GM12878 (cell line): ENCODE results near the gene TUBB1. TPM values are rescaled to one million over a fixed set of nuclear protein-coding genes. Genes with fewer than 3 reads are reported as not detected.

Experiments
- ATAC-seq: fragments of 200-7000 bp; cut with Tn5 transposase; 3 replicates; pipeline ENCODE4 v1.9.1; 2020; ENCODE audit warnings: mild to moderate bottlenecking, moderate library complexity
- BruUV-seq: library from RNA; stranded (reverse); fragments of 400-500 nt; replicated peaks from 2 replicates; lab custom pipeline; 2021; lab: Mats Ljungman, UMichigan
- CTCF ChIA-PET: fragments of 300-600 bp; sonication (Branson Sonifier 250); formaldehyde crosslinking; extraction: SDS; loops from one replicate; lab custom pipeline; 2021; ENCODE audit warnings: inconsistent platforms; lab: Yijun Ruan, JAX
- POLR2A ChIA-PET: fragments of 350-600 bp; formaldehyde crosslinking; extraction: SDS; loops from one replicate; lab custom pipeline; 2021; ENCODE audit warnings: inconsistent platforms; lab: Charles Lee
- RAD21 ChIA-PET: fragments of 300-600 bp; sonication (Branson Sonifier 250); formaldehyde crosslinking; loops from one replicate; lab custom pipeline; 2023; ENCODE audit warnings: antibody characterized with exemption; ENCODE audit not compliant: unreplicated experiment; lab: Charles Lee
- SMC1A ChIA-PET: fragments of 300-600 bp; sonication (Branson Sonifier 250); formaldehyde crosslinking; loops from one replicate; lab custom pipeline; 2023; ENCODE audit not compliant: unreplicated experiment, uncharacterized antibody; lab: Charles Lee
- DNase-seq: peaks from one replicate; pipeline ENCODE4 v3.0.0-alpha.2; 2011; ENCODE audit warnings: low read depth, low spot score
- FAIRE-seq: peaks from 3 replicates; lab custom pipeline; 2011; peaks lifted over from hg19 to GRCh38; lab: Jason Lieb, UNC
- H2AFZ ChIP-seq: 2 replicates; pipeline ENCODE4 v1.6.0; 2011; ENCODE audit warnings: low read depth, low read length, control low read depth; ENCODE audit not compliant: control insufficient read depth
- H3K27ac ChIP-seq: 2 replicates; pipeline ENCODE4 v1.5.1; 2011; ENCODE audit warnings: control low read depth; ENCODE audit not compliant: control insufficient read depth, insufficient read depth
- H3K27me3 ChIP-seq, 2 experiments: replicated peaks in 1 of 2; 2 replicates each; pipeline versions ENCODE4 v1.6.0 to v1.6.1; 2011; ENCODE audit warnings: low read length in 1 of 2; ENCODE audit not compliant: control insufficient read depth in 2 of 2, insufficient read depth in 2 of 2
- H3K36me3 ChIP-seq, 2 experiments: 2 replicates each; pipeline ENCODE4 v1.5.1; 2011; ENCODE audit warnings: low read length in 1 of 2; ENCODE audit not compliant: control insufficient read depth in 2 of 2, insufficient read depth in 2 of 2
- H3K4me1 ChIP-seq: 2 replicates; pipeline ENCODE4 v1.6.1; 2011; ENCODE audit warnings: mild to moderate bottlenecking, low read length, moderate library complexity, mixed read lengths; ENCODE audit not compliant: control insufficient read depth, insufficient read depth
- H3K4me2 ChIP-seq: 2 replicates; pipeline ENCODE4 v1.6.0; 2011; ENCODE audit warnings: control low read depth; ENCODE audit not compliant: control insufficient read depth, insufficient read depth
- H3K4me3 ChIP-seq: fragments of 200-600 bp; sonication (generic); 2 replicates; pipeline ENCODE4 v1.5.1; 2016
- H3K79me2 ChIP-seq: 2 replicates; pipeline ENCODE4 v1.6.0; 2011; ENCODE audit warnings: low read length; ENCODE audit not compliant: control insufficient read depth, insufficient read depth
- H3K9ac ChIP-seq: 2 replicates; pipeline ENCODE4 v1.8.0; 2011; ENCODE audit warnings: low read length, control low read depth, mixed read lengths; ENCODE audit not compliant: control insufficient read depth, insufficient read depth
- H3K9me3 ChIP-seq: replicated peaks from 3 replicates; pipeline ENCODE4 v1.5.1; 2011; ENCODE audit warnings: mild to moderate bottlenecking, low read length; ENCODE audit not compliant: control insufficient read depth, insufficient read depth
- H4K20me1 ChIP-seq: 2 replicates; pipeline ENCODE4 v1.6.0; 2011; ENCODE audit not compliant: control insufficient read depth, insufficient read depth
- CBFB ChIP-seq: IDR thresholded peaks from 2 replicates; pipeline ENCODE4 v1.6.1; 2016; ENCODE audit warnings: antibody characterized with exemption, low read depth
- CBX5 ChIP-seq: sonication (generic); IDR thresholded peaks from 2 replicates; pipeline ENCODE4 v1.6.1; 2016; ENCODE audit warnings: low read depth, moderate library complexity, mild to moderate bottlenecking, inconsistent platforms
- EZH2 ChIP-seq: IDR thresholded peaks from 2 replicates; pipeline ENCODE4 v1.6.1; 2012; ENCODE audit warnings: low read depth, mild to moderate bottlenecking, control low read depth, inconsistent platforms, low read length, borderline replicate concordance; ENCODE audit not compliant: control insufficient read depth
- MAX ChIP-seq: IDR thresholded peaks from 2 replicates; pipeline ENCODE4 v1.6.1; 2012; ENCODE audit warnings: low read depth, low read length, improper control_type of control experiment
- SMAD5 ChIP-seq: IDR thresholded peaks from 2 replicates; pipeline ENCODE4 v1.6.1; 2016; ENCODE audit warnings: antibody characterized with exemption, low read depth
- ZBED1 ChIP-seq: IDR thresholded peaks from 2 replicates; pipeline ENCODE4 v1.6.1; 2016; ENCODE audit warnings: borderline replicate concordance
- ZNF622 ChIP-seq: fragments of 450-650 bp; IDR thresholded peaks from 2 replicates; pipeline ENCODE4 v1.6.1; 2017; ENCODE audit warnings: mild to moderate bottlenecking, inconsistent platforms
- WGBS: methylation state at CpG from one replicate; pipeline ENCODE4 v1.1.6; 2016; ENCODE audit warnings: low lambda C conversion rate; ENCODE audit not compliant: insufficient replicate concordance, insufficient coverage; ENCODE audit errors: missing lambda C conversion rate; 5-methylcytosine and 5-hydroxymethylcytosine counted together
- in situ Hi-C: fragments of 300-500 bp; cut with MboI; formaldehyde crosslinking; loops from 9 replicates; pipeline ENCODE4 v1.14.3; 2018; ENCODE audit warnings: mixed read lengths
- intact Hi-C: fragments of 100-400 bp; cut with micrococcal nuclease; formaldehyde crosslinking; loops from one replicate; pipeline ENCODE4 v1.14.2; 2022; ENCODE audit not compliant: unreplicated experiment
- polyA plus RNA-seq, 11 experiments: library from polyadenylated mRNA; depleted of rRNA in 4 of 11; unstranded in 6 of 11; stranded (reverse) in 5 of 11; fragments of >200 nt; fragmentation: Nextera tagmentation in 4 of 11; fragmentation: Illumina TruSeq in 1 of 11; extraction: Ambion mirVana in 4 of 11; extraction: Trizol in 1 of 11; gene quantifications; 1 replicate in 1 of 11; 2 replicates in 10 of 11; pipeline versions ENCODE4 v1.2.1 to v1.2.3, GENCODE V29; 2011 to 2016; ENCODE audit warnings: inconsistent platforms in 2 of 11, missing spikeins in 2 of 11, low read depth in 1 of 11
- total RNA-seq, 4 experiments: library from RNA; depleted of rRNA in 3 of 4; stranded (reverse); fragments of >200 nt in 3 of 4; fragmentation: Illumina TruSeq in 1 of 4; extraction: Trizol in 1 of 4; gene quantifications; 2 replicates each; pipeline versions ENCODE4 v1.2.1 to v1.2.3, GENCODE V29; 2013 to 2021

The TUBB1 gene
- total and polyA plus RNA-seq, 10 of the 15 experiments (the other 5 are each of a cell fraction or from before 2014, with no cell fraction given) = 0.02 to 0.20 (median 0.06) TPM; not detected in 3

- ChIA-PET SMC1A (interaction anchor here (1.1 kb wide), 1 partner anchor 10 kb away, joined by 3 read pairs; no protein-coding TSS in a partner anchor), POLR2A (interaction anchor here (1.0 to 1.2 kb wide), 2 partner anchors 13 to 36 kb away, joined by 3 read pairs; partner anchors contain the start of gene ATP5F1E), RAD21 (interaction anchor here (2.1 kb wide), 1 partner anchor 13 kb away, joined by 11 read pairs; the partner anchor contains the start of gene ATP5F1E), CTCF (no interaction called here)
- H3K9me3 ChIP-seq = no peaks in the 10 kb centered on the region
- H4K20me1 ChIP-seq = no peaks in the 10 kb centered on the region
- no peak overlapping the region for H3K4me3 ChIP-seq
- H3K27ac ChIP-seq = no peak overlapping the region
- intact Hi-C loops = no loop called here
- 82% methylated on average over 10 of the region's 10 CpGs for WGBS
- H3K4me2 ChIP-seq = no peak overlapping the region
- H3K79me2 ChIP-seq = no peaks in the 10 kb centered on the region
- no TSS peak for BruUV-seq
- TF ChIP-seq CBX5 (no peak), CBFB (no peak), ZNF622 (no peak), MAX (no peak), SMAD5 (no peak)
- peaks cover 11% of the 10 kb centered on the region for H3K4me1 ChIP-seq
- no peak overlapping the region for H3K9ac ChIP-seq
- DNase-seq = no peak
- H3K27me3 ChIP-seq = no peaks in the 10 kb centered on the region
- peaks cover 6 to 14% of the 10 kb centered on the region in 2 experiments for H3K36me3 ChIP-seq
- in situ Hi-C loops = no loop called here
- FAIRE-seq = no peak
- ATAC-seq = no peak
- H2AFZ ChIP-seq = no peak overlapping the region
Measured at GRCh38 chr20:59018817-59019216, 412 bp upstream of the TUBB1 start.

- H3K9ac ChIP-seq = no peak overlapping the region
- SMC1A ChIA-PET = interaction anchor here (1.6 to 2.3 kb wide), 2 partner anchors 11 to 12 kb away, joined by 3 to 9 read pairs; partner anchors contain the start of gene ATP5F1E
- no peak overlapping the region for H2AFZ ChIP-seq
- 65% methylated on average over 5 of the region's 5 CpGs for WGBS
- FAIRE-seq = no peak
- intact Hi-C loops = no loop called here
- peaks cover 12 to 30% of the 10 kb centered on the region in 2 experiments for H3K36me3 ChIP-seq
- no peak for DNase-seq
- H3K9me3 ChIP-seq = no peaks in the 10 kb centered on the region
- no peak overlapping the region for H3K4me3 ChIP-seq
- H3K4me1 ChIP-seq = peaks cover 11% of the 10 kb centered on the region
- RAD21 ChIA-PET = no interaction called here
- no peaks in the 10 kb centered on the region for H3K79me2 ChIP-seq
- no peak for ATAC-seq
- POLR2A ChIA-PET = no interaction called here
- TF ChIP-seq EZH2 = no peak
- TF ChIP-seq ZBED1 = no peak
- no peaks in the 10 kb centered on the region for H3K27me3 ChIP-seq
- BruUV-seq = no TSS peak
- no peak overlapping the region for H3K27ac ChIP-seq
- CTCF ChIA-PET = no interaction called here
- H4K20me1 ChIP-seq = no peaks in the 10 kb centered on the region
- no peak overlapping the region for H3K4me2 ChIP-seq
- in situ Hi-C loops = no loop called here
Measured at GRCh38 chr20:59020938-59021551, 1.8 kb downstream of the TUBB1 start.
